Fibroblast of upper back skin (primary cell): ENCODE measurements around the gene RARS1.

Experiments used
- DNase-seq: peaks from one replicate; pipeline ENCODE4 v3.0.0-alpha.2; 2013

RARS1 gene

DNA sequence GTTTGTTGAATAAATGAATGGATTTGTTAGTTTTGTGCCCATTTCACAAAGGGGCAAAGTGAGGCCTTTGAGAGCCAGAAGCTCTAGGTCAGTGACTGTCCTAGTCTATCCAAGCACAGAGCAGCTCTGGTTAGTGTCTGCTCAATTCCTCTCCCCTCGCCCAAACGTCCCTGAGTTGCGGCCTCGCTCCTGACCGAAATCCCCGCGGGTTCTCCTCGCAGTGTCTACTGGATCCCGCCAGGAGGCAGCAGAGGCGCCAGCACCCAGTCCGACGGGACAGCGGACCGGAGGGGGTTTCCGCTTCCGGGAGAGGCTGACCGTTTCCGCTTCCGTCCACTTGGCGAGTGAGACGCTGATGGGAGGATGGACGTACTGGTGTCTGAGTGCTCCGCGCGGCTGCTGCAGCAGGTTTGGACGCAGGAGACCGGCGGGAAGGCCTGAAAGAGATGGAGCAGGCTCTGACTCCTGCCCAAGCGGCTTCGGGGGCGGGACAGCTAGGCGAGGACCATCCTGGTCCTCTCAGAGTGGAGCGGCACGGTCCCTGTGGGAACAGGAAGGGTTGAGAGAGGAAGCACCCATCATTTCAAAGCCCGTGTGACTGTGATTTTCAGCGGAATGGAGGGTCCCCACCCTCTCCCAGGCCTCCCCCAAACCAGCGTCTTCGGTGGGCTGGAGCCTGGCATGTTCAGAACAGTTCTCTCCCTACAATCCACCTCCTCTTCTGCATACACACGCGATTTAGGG is at the start of gene RARS1:
TSS of gene RARS1 (plus strand) at position 336 of the 744 bp plus-strand sequence. CDS start at position 364, 28 bp downstream.
- peak; percentile 91 for DNase-seq

DNA sequence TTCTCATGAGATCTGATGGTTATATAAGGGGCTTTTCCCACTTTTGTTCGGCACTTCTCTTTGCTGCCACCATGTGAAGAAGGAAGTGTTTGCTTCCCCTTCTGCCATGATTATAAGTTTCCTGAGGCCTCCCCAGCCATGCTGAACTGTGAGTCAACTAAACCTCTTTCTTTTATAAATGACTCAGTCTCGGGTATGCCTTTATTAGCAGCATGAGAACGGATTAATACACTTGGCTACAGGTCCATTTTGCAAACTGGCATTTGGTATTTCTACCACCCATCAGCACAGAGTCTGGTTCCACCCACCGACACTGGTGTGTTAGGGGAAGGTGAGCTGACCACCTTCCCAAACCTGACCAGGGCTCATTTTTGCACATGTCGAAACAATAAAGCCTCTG is 47.9 kb upstream of the RARS1 start:
- DNase-seq, result peak; percentile 11

GRCh38 chr5:168443533-168443932 is 42.7 kb upstream of the RARS1 start:
- DNase-seq, result peak; percentile 27

- DNase-seq, result peak; percentile 37
These were observed 42.1 kb upstream of the RARS1 start for GRCh38 chr5:168443950-168444700.

DNA sequence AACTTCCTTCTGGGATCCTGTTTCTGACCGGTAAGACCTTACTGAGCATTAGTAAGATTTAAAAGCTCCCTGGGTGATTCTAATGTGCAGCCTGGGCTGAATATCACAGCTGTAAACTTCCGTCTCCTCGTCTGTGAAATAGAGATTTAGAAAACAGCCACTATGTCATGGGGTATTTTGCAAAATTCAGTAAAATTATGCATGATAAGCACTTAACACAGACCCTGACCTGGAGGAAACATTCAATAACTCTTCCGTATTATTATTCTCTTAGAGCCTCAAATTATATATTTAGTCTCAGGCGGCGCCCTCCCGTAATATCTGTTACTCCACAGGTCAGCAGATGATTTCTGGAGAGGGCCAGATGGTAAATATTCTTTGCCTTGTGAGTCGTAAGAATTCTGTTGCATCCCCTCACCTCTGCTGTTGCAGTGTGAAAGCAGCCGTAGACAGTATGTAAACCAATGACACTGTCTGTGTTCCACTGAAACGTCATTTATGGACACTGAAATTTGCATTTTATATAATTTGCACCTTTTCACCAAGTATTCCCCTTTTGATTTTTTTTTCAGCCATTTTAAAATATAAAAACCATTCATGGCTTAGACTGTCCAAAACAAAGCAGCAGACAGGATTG is 39.2 kb upstream of the RARS1 start:
- no peak for DNase-seq

- no peak for DNase-seq
These were observed 38.5 kb upstream of the RARS1 start for GRCh38 chr5:168447808-168448207.

- no peak for DNase-seq
These were observed 37.1 kb upstream of the RARS1 start for GRCh38 chr5:168449166-168449565.

GRCh38 chr5:168451565-168451964 is 34.7 kb upstream of the RARS1 start:
- DNase-seq, result no peak

- no peak for DNase-seq
These were observed 31.1 kb upstream of the RARS1 start for GRCh38 chr5:168455201-168455600.

GRCh38 chr5:168457542-168457941 is 28.7 kb upstream of the RARS1 start:
- DNase-seq, result no peak

- no peak for DNase-seq
These were observed 25.7 kb upstream of the RARS1 start for GRCh38 chr5:168460606-168461005.

- DNase-seq, result no peak
These were observed 23.2 kb upstream of the RARS1 start for GRCh38 chr5:168463081-168463480.

DNA sequence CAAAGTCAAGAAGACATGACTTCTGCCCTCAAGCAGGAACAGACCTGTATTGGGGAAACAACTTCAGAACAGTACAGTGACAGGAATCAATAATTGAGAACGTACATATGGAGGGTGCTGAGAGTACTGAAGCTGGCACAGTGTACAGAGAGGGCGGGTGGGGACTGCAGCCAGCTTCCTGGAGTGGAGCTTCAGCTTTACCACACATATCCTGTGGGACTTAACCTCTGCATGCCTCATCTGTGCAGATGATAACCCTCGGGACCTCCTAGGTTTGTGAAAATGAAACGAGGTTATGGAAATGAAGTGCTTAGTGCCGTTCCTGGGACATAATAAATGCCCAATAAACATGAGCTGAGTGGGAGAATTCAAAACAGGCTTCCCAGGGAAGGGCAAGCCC is 22.1 kb upstream of the RARS1 start:
- no peak for DNase-seq

GRCh38 chr5:168464641-168465040 is 21.6 kb upstream of the RARS1 start:
- no peak for DNase-seq

DNA sequence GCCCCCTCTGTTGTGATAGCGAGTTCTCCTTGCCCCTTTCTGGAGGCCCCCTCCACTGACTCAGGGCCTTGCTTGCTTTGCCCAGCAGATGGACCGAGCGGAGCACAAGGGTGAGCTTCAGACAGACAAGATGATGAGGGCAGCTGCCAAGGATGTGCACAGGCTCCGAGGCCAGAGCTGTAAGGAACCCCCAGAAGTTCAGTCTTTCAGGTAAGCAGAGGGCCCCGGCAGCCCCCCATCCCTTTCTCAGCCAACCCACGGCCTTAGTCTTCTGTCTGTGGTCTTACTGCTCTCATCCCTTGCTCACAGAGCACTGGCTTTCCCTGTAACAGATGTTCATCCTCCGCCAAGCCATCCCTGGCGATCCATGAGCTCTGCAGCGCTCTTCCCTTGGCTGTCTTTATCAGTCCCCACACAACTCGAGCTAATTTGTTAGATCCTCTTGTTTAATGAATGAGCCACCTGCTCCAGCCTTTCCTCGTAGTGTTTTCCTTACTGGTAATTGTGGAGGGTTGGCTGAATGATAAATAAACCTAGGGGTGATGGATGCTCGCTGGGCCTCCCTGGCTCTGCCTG is 18.4 kb upstream of the RARS1 start:
- no peak for DNase-seq

DNA sequence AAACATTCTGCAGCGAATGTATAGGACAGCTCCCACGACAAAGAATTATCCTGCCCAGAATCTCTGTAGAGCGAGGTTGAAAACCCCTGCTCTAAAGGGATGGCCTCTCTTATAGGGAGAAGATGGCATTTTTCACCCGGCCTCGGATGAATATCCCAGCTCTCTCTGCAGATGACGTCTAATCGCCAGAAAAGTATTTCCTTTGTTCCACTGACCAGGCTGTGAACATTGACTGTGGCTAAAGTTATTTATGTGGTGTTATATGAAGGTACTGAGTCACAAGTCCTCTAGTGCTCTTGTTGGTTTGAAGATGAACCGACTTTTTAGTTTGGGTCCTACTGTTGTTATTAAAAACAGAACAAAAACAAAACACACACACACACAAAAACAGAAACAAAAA is 17.4 kb upstream of the RARS1 start:
- peak; percentile 81 for DNase-seq

DNA sequence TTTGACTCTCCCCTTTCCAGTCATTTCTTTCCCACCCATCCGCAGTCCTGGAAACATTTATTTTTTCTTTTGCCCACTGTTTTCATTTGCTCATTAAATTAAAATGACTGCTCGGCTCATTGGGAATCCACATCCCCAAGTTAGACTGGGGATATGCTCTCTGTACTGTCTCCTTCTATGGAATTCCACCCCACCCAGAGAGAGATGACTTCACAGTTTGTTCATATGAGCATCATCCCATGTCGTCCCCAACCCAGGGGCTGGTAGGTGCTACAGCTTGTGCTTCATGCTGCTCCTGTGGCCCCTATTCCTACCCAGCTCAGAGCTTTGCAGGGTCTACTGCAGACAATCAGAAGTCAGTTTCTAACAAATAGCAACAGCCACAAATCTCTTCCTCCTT is 16.5 kb upstream of the RARS1 start:
- DNase-seq, result peak; percentile 40

DNA sequence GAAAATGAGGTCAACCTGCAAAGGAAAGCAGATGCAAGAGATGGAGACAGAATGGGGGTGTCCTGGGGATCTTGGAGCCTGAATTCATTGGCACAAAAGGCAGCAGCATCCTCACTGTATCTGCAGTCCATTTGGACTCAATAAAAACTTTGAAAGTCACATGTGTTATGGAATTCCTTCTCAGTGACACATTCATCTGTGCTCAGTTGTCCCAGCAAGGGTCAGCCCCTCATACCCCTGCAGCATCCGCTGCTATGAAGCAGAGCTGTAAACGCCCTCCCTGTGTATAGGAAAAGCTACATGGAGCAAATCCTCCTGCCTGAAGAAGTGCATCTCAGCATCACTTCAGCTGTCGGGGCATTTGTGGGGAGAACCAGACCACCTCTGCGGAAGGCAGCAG is 14.5 kb upstream of the RARS1 start:
- peak; percentile 75 for DNase-seq

- DNase-seq, result peak; percentile 97
These were observed 13.9 kb upstream of the RARS1 start for GRCh38 chr5:168472329-168472728.

GRCh38 chr5:168474319-168474718 is 12.0 kb upstream of the RARS1 start:
- DNase-seq, result no peak

- DNase-seq, result peak; percentile 76
These were observed 9.2 kb upstream of the RARS1 start for GRCh38 chr5:168477060-168477459.

GRCh38 chr5:168479166-168479565 is 7.1 kb upstream of the RARS1 start:
- no peak for DNase-seq

- DNase-seq, result no peak
These were observed 5.7 kb upstream of the RARS1 start for GRCh38 chr5:168480601-168481000.
